Activated CD4-positive, alpha-beta T cell treated with anti-CD3 and anti-CD28 coated beads, Interleukin-2, amount 10 ng/mL, durations not matched to agents 24 days and 14 days (primary cell): ENCODE measurements around the gene HSPA9. TPM values are rescaled to one million over a fixed set of nuclear protein-coding genes. Genes with fewer than 3 reads are reported as not detected.
"Not testable (repeated sequence)": the region's sequence is repeated elsewhere in the genome, so short reads cannot be mapped to it uniquely, and the experiment has no call there.

ENCODE experiments used
- DNase-seq: peaks from one replicate; pipeline ENCODE4 v3.0.0; 2022
- H3K27ac Mint-ChIP-seq: one replicate; pipeline ENCODE4 v1.8.0; 2022; ENCODE audit warnings: mild to moderate bottlenecking, mixed read lengths
- H3K27me3 Mint-ChIP-seq: one replicate; pipeline ENCODE4 v1.8.0; 2022; ENCODE audit warnings: mixed read lengths
- H3K36me3 Mint-ChIP-seq: one replicate; pipeline ENCODE4 v1.8.0; 2022; ENCODE audit warnings: low read depth, mild to moderate bottlenecking, mixed read lengths
- H3K4me1 Mint-ChIP-seq: one replicate; pipeline ENCODE4 v1.8.0; 2021; ENCODE audit warnings: mixed read lengths
- H3K4me3 Mint-ChIP-seq: one replicate; pipeline ENCODE4 v1.8.0; 2022; ENCODE audit warnings: mild to moderate bottlenecking, moderate library complexity, mixed read lengths
- H3K9me3 Mint-ChIP-seq: one replicate; pipeline ENCODE4 v1.8.0; 2021; ENCODE audit warnings: mixed read lengths
- intact Hi-C: fragments of 100-400 bp; cut with micrococcal nuclease; formaldehyde crosslinking; loops from one replicate; pipeline ENCODE4 v1.15.1; 2023
- total RNA-seq: library from RNA; stranded (reverse); gene quantifications from 2 replicates; pipeline ENCODE4 v1.2.3, GENCODE V29; 2022

Gene HSPA9
- total RNA-seq, 1 donor from 2014 or later = 415 TPM

DNA sequence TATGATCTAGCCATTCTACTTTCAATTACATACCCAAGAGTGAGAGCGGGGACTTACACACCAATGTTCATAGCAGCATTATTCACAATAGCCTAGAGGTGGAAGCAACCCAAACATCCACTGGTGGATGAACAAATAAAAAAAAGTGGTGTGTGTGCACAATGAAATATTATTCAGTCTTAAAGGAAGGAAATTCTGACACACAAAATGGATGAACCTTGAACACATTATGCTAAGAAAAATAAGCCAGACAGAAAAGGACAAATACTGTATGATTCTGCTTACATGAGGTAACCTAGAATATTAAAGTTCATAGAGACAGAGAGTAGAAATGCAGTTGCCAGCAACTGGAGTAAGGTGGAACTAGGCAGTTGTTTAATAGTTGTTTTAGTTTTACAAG is 54.2 kb downstream of the HSPA9 start:
- intact Hi-C loops = no loop called here
- DNase-seq = no peak
- Mint-ChIP-seq H3K9me3 (no peaks in the 10 kb centered on the region), H3K4me3 (no peak overlapping the region), H3K27ac (no peak overlapping the region), H3K36me3 (peaks cover 40% of the 10 kb centered on the region), H3K4me1 (peaks cover 19% of the 10 kb centered on the region), H3K27me3 (no peaks in the 10 kb centered on the region)

DNA sequence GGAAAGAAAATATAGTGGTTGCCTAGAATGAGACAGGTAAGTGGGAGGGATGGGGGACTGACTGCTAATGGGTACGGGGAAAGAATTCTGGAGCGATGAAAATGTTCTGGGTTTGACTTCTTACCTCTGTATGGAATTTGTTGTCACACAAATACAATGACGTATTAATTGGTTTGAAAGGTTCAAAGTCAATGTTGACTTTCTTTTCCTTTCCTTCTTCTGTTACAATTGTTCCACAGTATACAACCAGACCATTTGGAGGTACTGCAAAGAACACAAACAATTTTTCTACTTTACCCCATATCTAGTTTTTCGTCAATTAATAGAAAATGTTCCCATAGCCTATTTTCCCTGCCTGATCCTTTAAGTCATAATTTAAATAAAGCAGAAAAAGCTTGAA is 57.8 kb downstream of the HSPA9 start:
- no peak for DNase-seq
- H3K4me1 Mint-ChIP-seq = peaks cover 16% of the 10 kb centered on the region
- no peaks in the 10 kb centered on the region for H3K9me3 Mint-ChIP-seq
- H3K36me3 Mint-ChIP-seq = peaks cover 61% of the 10 kb centered on the region
- H3K4me3 Mint-ChIP-seq = no peak overlapping the region
- no peaks in the 10 kb centered on the region for H3K27me3 Mint-ChIP-seq
- intact Hi-C loops = no loop called here
- H3K27ac Mint-ChIP-seq = no peak overlapping the region

DNA sequence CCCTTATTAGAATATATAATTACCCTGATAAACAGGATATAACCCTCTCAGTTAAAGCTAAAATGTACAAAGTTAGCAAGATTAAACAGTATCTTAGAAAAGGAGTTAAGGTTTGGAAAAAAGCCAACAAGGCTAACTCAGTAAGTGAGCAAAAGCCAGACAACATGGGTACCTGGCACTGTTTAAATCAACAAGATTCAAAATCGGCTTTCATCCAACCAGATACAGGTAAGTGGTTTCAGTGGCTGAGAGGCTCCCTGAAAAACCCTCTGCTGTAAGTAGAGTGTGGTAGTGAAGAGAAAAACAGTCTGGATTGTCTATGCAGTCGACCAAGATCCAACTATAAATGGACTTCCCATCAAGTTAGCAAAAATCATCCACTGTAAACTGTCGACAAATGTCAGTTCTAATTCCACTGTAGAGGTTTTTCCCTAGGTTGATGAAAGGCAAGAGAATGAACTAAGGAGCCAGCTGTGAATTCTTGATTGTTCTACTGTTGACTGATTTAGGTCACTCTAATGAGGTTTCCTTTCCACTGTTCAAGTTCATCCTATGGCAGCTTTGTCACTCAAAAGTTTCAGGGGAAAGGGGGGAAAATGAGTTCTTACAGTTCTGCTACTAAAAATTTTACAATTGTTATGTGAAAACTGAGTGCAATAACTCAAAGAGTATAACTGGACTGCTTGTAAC is 59.5 kb downstream of the HSPA9 start:
- no peak for DNase-seq
- Mint-ChIP-seq H3K4me3 (no peak overlapping the region), H3K4me1 (peaks cover 11% of the 10 kb centered on the region), H3K27ac (no peak overlapping the region), H3K27me3 (no peaks in the 10 kb centered on the region), H3K36me3 (peaks cover 68% of the 10 kb centered on the region), H3K9me3 (no peaks in the 10 kb centered on the region)
- intact Hi-C loops = no loop called here

DNA sequence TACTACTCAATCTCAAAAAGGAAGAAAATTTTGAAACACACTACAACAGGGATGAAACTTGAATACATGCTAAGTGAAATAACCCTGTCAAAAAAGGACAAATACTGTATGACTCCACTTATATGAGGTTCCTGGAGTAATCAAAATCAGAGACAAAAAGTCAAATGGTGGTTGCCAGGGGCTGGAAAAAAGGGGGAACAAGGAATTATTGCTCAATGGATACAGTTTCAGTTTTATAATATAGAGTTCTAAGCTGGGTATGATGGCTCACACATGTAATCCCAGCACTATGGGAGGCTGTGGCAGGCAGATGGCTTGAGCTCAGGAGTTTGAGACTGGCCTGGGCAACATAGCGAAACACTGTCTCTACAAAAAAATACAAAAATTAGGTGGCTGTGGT is 61.2 kb downstream of the HSPA9 start:
- Mint-ChIP-seq H3K4me3 (no peak overlapping the region), H3K27ac (no peak overlapping the region), H3K27me3 (no peaks in the 10 kb centered on the region), H3K36me3 (peaks cover 73% of the 10 kb centered on the region), H3K4me1 (peaks cover 6% of the 10 kb centered on the region), H3K9me3 (no peaks in the 10 kb centered on the region)
- intact Hi-C loops = no loop called here
- DNase-seq = no peak

DNA sequence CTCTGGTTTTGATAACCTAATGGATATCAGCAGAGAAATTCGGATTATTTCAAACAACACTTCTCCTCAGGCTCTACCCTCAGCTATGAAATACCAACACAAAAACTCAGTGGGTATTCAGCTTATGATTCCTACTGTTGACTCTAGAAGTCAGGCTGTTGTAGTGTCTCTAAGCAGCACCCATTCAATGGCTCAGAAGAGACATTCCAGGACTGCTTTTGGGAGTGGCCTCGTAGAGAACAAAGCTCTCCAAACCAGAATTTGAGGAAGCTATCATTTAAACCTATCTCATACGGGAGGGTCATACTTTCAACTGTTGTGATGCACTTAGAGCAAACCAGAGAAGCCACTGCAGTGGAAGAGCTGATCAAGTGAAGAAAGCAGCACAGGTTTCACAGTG is 66.2 kb downstream of the HSPA9 start:
- no peaks in the 10 kb centered on the region for H3K27me3 Mint-ChIP-seq
- H3K36me3 Mint-ChIP-seq = peaks cover 55% of the 10 kb centered on the region
- H3K4me3 Mint-ChIP-seq = no peak overlapping the region
- no peaks in the 10 kb centered on the region for H3K4me1 Mint-ChIP-seq
- no peaks in the 10 kb centered on the region for H3K9me3 Mint-ChIP-seq
- intact Hi-C loops = no loop called here
- no peak overlapping the region for H3K27ac Mint-ChIP-seq
- DNase-seq = no peak

DNA sequence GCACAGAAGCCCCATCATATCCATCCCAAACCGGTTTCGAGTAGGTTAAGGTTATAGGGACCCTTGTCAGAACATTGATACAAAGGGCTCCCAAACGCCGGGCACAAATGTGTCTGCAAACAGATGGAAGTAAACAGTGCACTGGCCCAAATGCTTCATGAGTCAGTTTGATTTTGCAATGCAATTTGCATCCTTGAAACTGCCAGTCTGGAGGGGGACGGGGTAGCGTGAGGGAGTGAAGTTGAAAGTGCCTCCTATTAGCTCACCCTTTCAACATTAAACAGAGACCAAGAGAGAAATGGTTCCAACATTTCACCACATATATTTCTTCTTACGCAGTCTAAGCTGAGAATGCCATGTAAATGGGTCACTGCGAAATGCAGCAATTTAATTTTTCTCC is 67.7 kb downstream of the HSPA9 start:
- intact Hi-C loops, H3K4me1 Mint-ChIP-seq, H3K9me3 Mint-ChIP-seq, H3K27ac Mint-ChIP-seq, H3K27me3 Mint-ChIP-seq, H3K4me3 Mint-ChIP-seq, DNase-seq: not testable (repeated sequence)
- H3K36me3 Mint-ChIP-seq = peaks cover 41% of the 10 kb centered on the region

DNA sequence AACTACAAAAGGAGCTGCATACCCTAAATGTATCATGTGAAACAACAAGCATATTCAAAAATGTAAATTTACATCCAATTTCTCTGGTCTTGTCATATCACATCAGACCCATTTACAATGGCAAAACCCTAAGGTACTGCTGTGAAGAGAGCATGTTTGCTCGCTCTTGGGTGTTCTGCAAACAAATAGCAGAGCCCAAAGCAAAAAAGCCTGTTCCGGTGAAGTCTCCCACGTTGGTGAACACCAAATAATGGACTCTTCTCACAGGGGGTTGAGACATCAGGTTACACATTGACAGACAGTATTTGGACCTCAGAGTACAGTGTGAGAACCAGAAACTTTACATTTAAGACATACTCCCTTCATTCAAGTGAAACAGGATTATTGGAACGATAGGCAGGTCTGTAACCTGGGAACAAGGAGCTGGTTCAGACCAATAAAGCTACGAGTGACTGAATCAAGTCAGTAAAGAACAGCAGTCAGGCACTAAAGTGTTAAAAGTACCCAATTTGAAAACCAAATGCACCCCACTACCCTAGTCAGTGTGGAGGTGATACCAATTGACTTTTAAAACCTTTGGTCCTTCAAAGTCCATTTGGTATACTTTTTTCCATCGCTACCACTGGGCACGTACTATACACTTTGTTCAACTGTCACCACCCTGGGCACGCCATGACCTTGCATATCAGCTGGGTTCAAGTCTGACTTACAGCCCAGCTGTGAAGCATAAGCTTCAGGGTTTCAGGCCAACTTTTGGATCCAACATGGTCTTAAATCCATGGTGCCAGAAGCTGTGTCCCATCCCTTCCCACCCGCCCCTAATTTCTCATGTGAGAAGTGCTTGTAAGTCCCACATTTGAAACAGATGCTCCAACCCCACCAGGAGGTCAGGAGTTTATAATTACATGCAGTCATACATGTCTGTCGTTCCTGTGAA is 68.6 kb downstream of the HSPA9 start:
- Mint-ChIP-seq H3K36me3 (peaks cover 35% of the 10 kb centered on the region), H3K4me1 (no peaks in the 10 kb centered on the region), H3K9me3 (no peaks in the 10 kb centered on the region), H3K27me3 (no peaks in the 10 kb centered on the region), H3K27ac (no peak overlapping the region), H3K4me3 (no peak overlapping the region)
- intact Hi-C loops = no loop called here
- DNase-seq = no peak

DNA sequence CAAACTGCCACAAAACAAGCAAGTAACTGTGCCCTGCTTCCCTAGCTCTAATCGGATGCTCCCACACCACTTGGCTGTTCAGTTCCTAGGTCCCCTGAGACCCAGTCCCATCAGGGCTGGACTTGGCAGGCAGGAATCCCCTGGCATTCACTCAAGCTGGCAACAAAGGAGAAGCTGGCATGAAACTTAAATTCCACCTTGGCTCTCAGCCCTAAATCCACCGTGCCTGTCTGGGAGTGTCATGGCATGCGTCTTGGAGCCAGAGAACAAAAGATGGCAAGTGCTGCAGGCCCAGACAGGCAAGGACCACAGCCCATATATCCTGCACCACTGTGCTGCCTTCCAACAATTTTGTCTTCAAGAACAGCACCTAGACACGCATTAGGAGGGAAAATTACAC is 70.4 kb downstream of the HSPA9 start:
- H3K9me3 Mint-ChIP-seq = no peaks in the 10 kb centered on the region
- intact Hi-C loops = no loop called here
- DNase-seq = no peak
- H3K27me3 Mint-ChIP-seq = no peaks in the 10 kb centered on the region
- no peak overlapping the region for H3K4me3 Mint-ChIP-seq
- H3K27ac Mint-ChIP-seq = no peak overlapping the region
- H3K4me1 Mint-ChIP-seq = no peaks in the 10 kb centered on the region
- peaks cover 24% of the 10 kb centered on the region for H3K36me3 Mint-ChIP-seq

Other genes with a start within 250 kb of the HSPA9 start
- 6.7 and 7.9 TPM in 2 replicates for gene CDC25C, start 243.6 kb downstream of the HSPA9 start, total RNA-seq
- gene FAM53C, start 237.1 kb downstream of the HSPA9 start, total RNA-seq = 24.1 and 27.1 TPM in 2 replicates
- gene KDM3B, start 222.7 kb downstream of the HSPA9 start, total RNA-seq = 48.7 and 52.7 TPM in 2 replicates
- gene REEP2, start 136.3 kb downstream of the HSPA9 start, total RNA-seq = 3.5 and 4.6 TPM in 2 replicates
- 53.4 and 54.6 TPM in 2 replicates for gene EGR1, start 109.9 kb downstream of the HSPA9 start, total RNA-seq
- gene ETF1, start 32.2 kb downstream of the HSPA9 start, total RNA-seq = 200 and 205 TPM in 2 replicates
- 58.7 and 78.6 TPM in 2 replicates for gene CTNNA1, start 178.0 kb upstream of the HSPA9 start, total RNA-seq